GM19193 (cell line): ENCODE measurements around the gene GRM8.

Experiments
- POLR2A ChIP-seq: IDR thresholded peaks from 4 replicates; pipeline ENCODE4 v1.6.1; 2011; ENCODE audit not compliant: insufficient read depth, insufficient read length; ENCODE audit errors: extremely low read depth

GRM8 gene

GRCh38 chr7:126972571-126972970 lies 280.2 kb downstream of the GRM8 start:
- no peak for TF ChIP-seq POLR2A

DNA sequence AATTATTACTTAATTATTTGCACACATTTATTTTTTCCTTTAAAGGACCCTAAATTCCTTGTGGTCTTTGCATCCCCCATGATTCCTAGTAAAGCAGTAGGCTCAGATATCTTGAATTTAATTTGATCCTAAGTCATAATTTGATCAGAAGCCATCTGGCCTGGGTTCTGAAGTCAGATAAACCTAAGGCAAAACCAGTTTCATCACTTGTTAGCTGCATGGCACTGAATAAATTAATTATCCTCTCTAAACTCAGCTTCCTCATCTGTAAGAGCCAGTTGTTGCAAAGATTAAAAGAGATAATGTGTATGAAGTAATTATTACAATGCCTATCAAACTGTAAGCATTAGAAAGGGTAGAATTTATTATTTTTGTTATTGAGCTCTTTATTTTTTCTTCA lies 293.1 kb downstream of the GRM8 start:
- no peak for TF ChIP-seq POLR2A

- no peak for TF ChIP-seq POLR2A
Measured at GRCh38 chr7:126958367-126958766, 294.4 kb downstream of the GRM8 start.

DNA sequence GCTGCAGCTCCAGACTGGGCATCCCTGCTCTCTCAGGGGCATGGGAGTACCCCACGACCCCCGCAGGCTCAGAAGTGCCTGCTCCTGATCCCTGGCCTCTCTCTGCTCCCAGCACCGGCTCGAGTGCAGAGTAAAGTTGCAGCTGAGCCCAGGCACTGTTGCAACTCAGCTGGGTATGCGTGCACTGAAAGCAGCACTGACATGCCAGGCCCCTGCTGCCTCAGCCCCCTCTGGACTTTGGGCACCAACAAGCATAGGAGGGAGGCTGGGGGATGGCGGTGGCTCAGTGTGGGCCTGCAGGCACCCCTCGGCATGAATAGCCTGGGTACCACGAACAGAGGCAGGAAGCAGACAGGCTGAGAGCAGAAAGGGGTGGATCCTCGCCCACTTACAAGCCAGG lies 295.3 kb downstream of the GRM8 start:
- no peak for TF ChIP-seq POLR2A

- TF ChIP-seq POLR2A = no peak
Measured at GRCh38 chr7:126953461-126953860, 299.3 kb downstream of the GRM8 start.

DNA sequence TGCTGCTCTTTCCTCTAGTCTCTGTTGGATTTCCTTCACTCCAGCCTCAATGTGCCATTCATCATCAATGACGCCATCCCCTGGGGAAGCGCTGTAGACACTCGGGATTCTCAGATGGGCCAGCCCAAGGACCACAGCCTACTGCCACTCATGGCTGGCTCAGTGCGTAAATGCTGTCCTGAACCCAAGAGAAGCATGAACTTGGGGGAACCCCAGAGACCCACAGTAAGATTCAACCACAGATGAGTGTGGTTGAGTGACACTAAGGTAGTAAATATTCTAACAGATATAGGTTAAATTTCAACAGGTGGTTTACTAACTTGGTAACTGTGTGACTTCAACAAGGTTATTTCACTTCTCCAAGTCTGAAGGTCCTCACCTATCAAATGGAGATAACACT lies 304.1 kb downstream of the GRM8 start:
- no peak for TF ChIP-seq POLR2A

- TF ChIP-seq POLR2A = no peak
Measured at GRCh38 chr7:126940723-126941307, 311.9 kb downstream of the GRM8 start.

- TF ChIP-seq POLR2A = no peak
Measured at GRCh38 chr7:126937171-126937570, 315.6 kb downstream of the GRM8 start.

- no peak for TF ChIP-seq POLR2A
Measured at GRCh38 chr7:126931581-126931980, 321.2 kb downstream of the GRM8 start.

- no peak for TF ChIP-seq POLR2A
Measured at GRCh38 chr7:126930166-126930565, 322.6 kb downstream of the GRM8 start.

- no peak for TF ChIP-seq POLR2A
Measured at GRCh38 chr7:126924477-126924876, 328.3 kb downstream of the GRM8 start.

DNA sequence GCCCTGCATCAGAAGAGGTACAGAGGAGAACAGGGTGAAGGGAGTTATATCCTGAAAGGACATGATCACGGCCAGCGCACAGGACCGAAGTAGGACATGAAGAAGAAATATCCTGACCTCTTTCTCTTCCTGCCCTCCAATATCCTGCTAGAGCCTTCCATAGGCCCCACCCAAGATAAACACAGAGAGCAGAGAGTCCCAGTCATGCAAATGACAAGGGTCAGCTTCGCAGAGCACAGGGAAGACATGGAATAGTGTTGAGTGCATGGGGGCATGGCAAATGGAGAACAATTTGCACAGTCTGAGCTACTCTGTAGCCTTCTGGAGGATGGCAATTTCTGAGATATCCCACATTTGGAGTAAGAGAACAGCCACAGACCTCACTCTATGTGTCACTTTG lies 371.4 kb downstream of the GRM8 start:
- no peak for TF ChIP-seq POLR2A

DNA sequence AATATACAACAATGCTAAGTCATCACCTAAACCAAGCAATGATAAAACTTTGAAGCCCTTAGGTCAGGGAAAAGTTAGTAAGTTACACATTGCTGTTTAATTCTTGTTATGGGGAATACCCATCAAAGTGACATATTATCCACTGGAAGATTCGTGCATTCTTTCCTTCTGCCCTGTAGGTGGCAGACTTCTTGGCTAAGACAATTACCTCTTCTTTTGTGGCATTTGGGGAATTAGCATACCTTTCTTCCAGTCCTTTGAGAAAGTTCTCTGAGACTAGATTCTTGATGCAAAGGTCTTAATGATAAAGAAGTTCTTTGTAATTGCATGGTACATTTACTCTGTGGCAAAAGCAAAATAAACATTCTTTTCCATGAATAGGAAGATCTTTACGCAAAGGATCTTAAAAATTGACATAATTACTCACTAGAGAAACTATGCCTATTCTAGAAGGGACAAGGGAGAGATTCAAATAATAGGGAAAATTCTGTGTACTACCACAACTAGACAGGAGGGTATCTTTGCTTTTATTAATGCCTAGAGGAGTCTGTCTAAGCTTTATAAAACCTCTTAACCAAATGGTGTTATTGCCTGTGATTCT lies 395.9 kb downstream of the GRM8 start:
- TF ChIP-seq POLR2A = no peak

DNA sequence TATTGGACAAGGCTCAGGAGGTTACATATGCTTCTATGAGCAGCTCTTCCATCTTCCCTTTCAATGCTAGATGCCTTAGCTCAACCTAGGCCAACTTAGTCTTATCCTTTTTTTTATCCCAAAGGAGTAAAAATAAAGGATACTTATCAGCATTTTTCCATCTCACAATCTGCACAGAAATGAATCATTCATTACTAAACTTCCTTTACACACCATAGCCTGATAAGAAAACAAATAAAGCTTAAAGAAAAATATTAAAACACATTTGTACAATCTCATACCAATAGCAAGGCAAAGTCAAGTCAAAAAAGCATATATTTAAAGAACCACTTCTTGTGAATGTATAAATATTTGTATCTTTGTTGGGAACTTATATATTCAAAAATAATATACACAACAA lies 407.4 kb downstream of the GRM8 start:
- no peak for TF ChIP-seq POLR2A

- TF ChIP-seq POLR2A = no peak
Measured at GRCh38 chr7:126843883-126844282, 408.9 kb downstream of the GRM8 start.

DNA sequence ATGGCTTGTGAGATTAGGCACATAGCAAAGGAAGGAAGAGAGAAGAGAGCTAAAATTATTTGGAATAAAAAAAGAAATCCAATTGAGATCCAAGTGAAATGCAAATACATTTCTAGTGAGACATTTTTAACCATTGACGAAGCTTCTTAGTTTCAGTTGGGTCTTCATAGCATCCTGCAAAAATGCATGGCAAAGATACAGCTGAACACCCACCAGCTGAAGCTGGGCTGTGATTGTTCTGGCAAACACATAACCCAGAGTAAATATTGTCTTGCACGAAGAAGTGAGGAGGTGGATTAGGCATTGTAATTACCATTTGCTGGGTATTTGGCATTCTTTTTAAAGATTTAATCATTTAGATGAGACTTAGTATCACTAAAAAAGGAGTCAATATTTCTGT lies 409.4 kb downstream of the GRM8 start:
- no peak for TF ChIP-seq POLR2A

DNA sequence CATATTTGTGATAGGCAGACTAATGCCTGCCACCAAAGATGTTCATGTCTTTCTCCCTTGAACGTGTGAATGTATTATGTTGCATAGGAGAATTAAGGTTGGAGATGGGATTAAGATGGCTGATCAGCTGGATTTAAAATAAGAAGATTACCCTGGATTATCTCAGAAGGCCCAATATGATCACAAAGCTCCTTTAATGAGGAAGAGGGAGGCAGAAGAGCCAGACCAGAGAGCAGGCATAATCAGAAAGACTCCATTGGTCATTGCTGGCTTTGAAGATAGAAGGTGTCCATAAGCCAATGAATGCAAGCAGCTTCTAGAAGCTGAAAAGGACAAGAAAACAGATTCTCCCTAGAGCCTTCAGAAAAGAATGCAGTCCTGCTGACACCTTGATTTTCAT lies 410.3 kb downstream of the GRM8 start:
- no peak for TF ChIP-seq POLR2A

- TF ChIP-seq POLR2A = no peak
Measured at GRCh38 chr7:126840869-126841268, 411.9 kb downstream of the GRM8 start.

- TF ChIP-seq POLR2A = no peak
Measured at GRCh38 chr7:126839624-126840023, 413.1 kb downstream of the GRM8 start.
